CD4-positive, alpha-beta T cell treated with Interleukin-4 for 4 hours (primary cell): ENCODE data around the gene SPTBN1.
"Not testable (repeated sequence)": the region's sequence is repeated elsewhere in the genome, so short reads cannot be mapped to it uniquely, and the experiment has no call there.

Experiments
- DNase-seq: peaks from one replicate; pipeline ENCODE4 v3.0.0-alpha.2; 2020

Gene SPTBN1

GRCh38 chr2:54683596-54683995, 227.5 kb downstream of the SPTBN1 start:
- no peak for DNase-seq

DNA sequence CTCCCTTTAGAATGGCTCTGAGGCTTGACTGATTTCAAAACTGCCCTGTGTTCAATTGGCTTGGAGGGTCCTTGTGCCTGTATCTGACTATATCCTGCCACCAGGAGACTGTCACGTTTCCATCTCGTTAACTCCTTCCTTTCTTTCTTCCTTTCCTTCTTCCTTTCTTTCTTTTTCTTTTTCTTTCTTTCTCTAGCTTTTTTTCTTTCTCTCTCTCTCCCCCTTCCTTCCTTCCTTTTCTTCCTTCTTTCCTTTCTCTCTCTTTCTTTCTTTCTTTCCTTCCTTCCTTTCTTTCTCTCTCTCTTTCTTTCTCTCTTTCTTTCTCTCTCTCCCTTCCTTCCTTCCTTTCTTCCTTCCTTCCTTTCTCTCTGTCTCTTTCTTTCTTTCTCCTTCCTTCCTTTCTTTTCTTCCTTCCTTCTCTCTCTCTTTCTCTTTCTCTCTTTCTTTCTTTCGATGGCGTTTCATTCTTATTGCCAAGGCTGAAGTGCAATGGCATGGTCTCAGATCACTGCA, 229.2 kb downstream of the SPTBN1 start:
- no peak for DNase-seq

GRCh38 chr2:54687595-54688152, 231.5 kb downstream of the SPTBN1 start:
- DNase-seq = no peak

- no peak for DNase-seq
Observed at GRCh38 chr2:54691445-54692135, 235.5 kb downstream of the SPTBN1 start.

- DNase-seq = no peak
Observed at GRCh38 chr2:54692556-54692955, 236.4 kb downstream of the SPTBN1 start.

GRCh38 chr2:54695378-54695777, 239.3 kb downstream of the SPTBN1 start:
- DNase-seq = no peak

DNA sequence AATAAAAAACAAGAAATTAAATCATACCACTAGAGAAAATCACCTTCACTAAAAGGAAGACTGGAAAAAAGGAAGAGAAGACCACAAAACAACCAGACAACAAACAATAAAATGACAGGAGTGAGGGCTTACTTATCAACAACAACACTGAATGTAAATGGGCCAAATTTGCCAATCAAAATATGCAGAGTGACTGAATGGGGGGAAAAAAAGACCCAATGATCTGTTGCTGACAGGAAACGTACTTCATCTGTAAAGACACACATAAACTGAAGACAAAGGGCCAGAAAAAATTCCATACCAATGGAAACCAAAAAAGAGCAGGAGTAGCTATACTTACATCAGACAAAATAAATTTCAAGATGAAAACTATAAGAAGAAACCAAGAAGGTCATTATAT, 241.8 kb downstream of the SPTBN1 start:
- no peak for DNase-seq

DNA sequence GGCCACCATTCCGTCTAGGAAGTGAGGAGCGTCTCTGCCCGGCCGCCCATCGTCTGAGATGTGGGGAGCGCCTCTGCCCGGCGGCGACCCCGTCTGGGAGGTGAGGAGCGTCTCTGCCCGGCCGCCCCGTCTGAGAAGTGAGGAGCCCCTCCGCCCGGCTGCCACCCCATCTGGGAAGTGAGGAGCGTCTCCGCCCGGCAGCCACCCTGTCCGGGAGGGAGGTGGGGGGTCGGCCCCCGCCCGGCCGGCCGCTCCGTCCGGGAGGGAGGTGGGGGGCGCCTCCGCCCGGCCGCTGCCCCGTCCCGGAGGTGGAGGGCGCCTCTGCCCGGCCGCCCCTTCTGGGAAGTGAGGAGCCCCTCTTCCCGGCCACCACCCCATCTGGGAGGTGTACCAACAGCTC, 242.8 kb downstream of the SPTBN1 start:
- not testable (repeated sequence) for DNase-seq

GRCh38 chr2:54699665-54700064, 243.5 kb downstream of the SPTBN1 start:
- no peak for DNase-seq

DNA sequence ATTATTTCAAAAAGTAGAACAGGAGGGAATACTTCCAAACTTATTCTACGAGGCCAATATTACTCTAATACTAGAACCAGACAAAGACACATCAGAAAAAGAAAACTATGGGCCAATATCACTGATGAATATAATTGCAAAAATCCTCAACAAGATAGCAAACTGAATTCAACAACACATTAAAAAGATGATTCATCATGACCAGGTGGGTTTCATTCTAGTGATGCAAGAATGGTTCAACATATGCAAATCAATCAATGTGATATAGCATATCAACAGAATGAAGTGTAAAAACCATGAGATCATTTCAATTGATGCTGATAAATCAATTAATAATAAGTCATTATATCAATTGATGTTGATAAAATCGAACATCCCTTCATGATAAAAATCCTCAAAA, 244.9 kb downstream of the SPTBN1 start:
- no peak for DNase-seq

DNA sequence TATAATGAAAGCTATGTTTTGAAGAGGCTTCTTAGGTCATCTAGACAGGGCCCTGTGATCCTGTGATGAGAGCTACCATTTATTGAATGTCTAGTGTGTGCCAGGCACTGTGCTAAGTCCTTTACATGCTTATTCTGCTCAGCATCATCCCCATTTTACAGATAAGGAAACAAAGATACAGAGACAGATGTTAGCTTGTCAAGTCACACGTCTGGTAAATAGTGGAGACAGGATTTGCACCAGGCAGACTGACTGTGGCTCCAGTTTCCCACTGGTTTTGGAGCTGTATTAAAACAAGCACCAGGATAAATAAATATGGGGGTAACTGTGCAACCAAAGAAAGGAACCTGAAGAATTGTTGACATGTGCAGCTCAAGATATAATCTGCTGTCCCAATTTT, 248.1 kb downstream of the SPTBN1 start:
- no peak for DNase-seq

DNA sequence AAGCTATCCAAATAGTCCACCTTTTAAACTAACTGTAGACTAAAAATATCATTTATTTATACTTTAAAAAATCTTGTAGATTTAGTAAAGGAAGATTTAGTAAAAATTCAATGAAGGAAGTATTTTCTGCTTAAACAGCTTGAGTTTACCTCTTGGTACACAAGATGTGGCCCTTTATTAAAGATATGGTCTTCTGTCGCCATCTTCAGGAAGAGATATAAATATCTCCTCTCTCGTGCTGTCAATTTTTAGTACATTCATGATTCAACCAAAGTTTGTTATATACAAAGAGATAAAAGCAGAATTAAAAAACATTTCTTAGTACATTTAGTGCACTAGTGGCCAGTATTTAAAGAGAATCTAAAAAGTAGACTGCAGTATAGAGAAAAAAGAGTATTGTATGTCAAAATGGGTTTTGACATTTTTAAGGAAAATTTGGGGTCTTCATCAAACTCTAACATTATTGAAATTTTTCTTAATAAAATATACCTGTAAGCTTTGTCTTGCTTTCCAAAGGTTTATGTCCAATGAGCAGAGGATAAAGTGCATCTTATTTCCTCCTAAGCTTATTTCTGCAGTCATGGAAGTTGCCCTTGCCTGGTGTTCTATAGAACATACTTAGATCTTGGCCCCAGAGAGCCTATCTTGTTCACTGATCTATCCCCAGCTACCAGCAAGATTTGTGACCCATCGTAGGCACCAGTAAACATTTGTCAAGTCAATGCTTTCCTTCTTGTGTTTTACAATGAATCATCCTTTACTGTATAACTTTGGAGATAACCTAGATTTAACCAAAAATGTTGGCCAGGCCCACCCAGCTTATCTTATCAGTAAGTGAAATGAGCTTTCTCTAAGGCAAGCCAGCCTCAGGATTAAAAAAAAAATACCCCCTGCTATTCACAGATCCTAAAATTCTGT, 248.8 kb downstream of the SPTBN1 start:
- peak; percentile 68 for DNase-seq

DNA sequence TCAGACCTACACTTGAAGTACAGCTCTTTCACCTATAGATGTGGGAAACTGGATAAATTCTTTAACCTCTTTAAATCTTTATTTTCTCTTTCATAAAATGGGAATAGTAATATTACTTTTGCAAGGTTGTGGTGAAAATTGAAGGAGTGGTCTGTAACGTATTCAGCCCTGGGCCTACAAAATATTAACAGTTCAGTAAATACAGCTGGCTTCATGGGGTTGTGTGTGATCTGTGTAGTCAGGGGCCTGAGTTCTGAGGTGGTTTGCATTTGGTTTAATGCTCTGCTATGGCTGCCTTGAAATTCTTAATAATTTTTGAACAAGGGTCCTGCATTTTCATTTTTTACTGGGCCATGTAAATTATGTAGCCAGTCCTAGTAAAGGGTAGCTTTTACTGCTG, 250.5 kb downstream of the SPTBN1 start:
- no peak for DNase-seq

GRCh38 chr2:54708584-54709335, 252.6 kb downstream of the SPTBN1 start:
- no peak for DNase-seq

DNA sequence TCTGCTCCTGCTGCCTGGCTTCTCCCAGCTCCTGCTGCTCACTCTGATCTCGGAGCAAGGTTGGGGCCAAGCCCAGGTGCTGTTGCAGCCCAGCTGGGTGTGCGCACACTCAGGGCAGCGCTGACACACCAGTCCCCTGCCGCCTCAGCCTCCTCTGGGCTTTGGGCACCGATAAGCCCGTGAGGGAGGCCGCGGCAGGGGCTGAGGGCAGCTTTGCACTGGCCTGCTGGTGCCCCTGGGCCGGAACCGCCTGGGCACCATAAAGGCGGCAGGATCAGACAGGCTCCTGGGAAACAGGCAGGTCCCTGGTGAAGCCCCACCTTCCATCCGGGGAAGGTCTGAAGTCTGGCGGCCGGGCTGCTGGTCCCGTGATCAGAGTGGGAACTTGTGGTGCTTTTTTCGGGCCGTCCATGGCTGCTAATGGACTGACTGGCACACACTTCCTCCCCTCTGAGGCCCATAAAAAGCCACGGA, 253.2 kb downstream of the SPTBN1 start:
- DNase-seq = no peak

DNA sequence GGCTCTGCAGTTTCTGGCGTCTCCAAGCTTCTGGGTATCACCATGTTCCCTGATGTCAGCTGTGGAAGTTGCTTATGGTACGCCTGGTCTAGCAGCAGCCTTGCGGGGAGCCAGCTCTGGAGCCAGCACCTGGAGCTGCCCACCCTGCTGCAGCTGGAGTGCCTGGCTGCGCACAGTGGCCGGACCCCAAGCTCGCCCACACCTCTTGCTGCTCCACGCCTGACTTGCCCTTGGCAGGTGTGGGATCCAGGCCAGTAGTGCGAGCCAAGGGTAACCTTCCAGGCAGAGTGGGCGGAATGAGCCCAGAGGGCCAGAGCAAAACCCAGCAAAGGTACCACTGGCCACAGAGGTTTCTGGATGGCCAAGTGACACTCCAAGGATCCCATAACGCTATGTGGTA, 254.1 kb downstream of the SPTBN1 start:
- no peak for DNase-seq

GRCh38 chr2:54712516-54712915, 256.4 kb downstream of the SPTBN1 start:
- DNase-seq = no peak

DNA sequence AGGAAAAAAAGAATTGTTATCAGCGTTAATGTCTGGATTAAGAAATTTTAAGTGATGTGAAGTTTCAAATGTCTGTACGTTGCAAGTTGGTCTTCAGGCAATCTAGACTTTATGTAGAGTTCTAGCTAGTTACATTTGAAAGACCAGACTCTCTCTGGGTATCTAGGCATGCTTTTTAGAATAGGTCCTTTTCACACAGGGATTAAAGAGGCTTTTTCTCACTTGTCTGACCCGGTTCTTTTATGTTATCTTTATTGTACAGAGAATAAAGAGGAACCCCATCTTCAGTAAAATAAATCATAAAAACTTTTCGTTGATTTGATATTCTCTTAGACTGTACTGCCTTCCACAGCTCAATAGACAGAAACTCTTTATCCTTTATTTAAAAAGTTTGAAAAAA, 258.9 kb downstream of the SPTBN1 start:
- no peak for DNase-seq

DNA sequence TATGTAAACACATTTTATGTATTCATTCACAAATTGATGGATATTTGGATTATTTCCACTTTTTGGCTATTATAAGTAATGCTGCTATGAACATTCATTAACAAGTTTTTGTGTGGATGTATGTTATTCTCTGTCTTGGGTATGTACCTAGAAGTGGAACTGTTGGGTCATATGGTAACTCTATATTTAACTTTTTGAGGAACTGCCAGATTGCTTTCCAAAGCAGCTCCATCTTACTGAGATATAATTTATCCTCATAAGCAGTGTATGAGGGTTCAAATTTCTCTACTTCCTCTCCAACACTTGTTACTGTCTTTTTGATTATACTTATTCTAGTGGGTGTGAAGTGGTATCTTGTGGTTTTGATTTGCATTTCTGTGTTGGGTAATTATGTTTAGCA, 260.2 kb downstream of the SPTBN1 start:
- no peak for DNase-seq

- DNase-seq = no peak
Observed at GRCh38 chr2:54720563-54720962, 264.4 kb downstream of the SPTBN1 start.
